ENCODE measurements around the gene PDXP. TPM values are rescaled to one million over a fixed set of nuclear protein-coding genes. Genes with fewer than 3 reads are reported as not detected.

Gene PDXP
- total and polyA plus RNA-seq, 8 donors: 3.6 to 16.3 (median 5.4) TPM

GRCh38 chr22:37709445-37709765 lies 50.9 kb downstream of the PDXP start:
- H3K27me3 ChIP-seq: no peaks in the 10 kb centered on the region
- no peaks in the 10 kb centered on the region for H3K36me3 ChIP-seq
- no peak for FAIRE-seq
- no peak overlapping the region for H3K27ac ChIP-seq
- TF ChIP-seq CTCF (IDR thresholded peaks at IDR 0.05): no peak
- 93 to 95% methylated on average over 14 to 15 of the region's 15 CpGs for WGBS, 2 donors
- no peaks in the 10 kb centered on the region for H3K4me1 ChIP-seq
- DNase-seq: no peak
- intact Hi-C loops (cut with DNase I): no loop called here
- H3K4me3 ChIP-seq: no peak overlapping the region
- H3K9me3 ChIP-seq: no peaks in the 10 kb centered on the region
- ATAC-seq: no peak

DNA sequence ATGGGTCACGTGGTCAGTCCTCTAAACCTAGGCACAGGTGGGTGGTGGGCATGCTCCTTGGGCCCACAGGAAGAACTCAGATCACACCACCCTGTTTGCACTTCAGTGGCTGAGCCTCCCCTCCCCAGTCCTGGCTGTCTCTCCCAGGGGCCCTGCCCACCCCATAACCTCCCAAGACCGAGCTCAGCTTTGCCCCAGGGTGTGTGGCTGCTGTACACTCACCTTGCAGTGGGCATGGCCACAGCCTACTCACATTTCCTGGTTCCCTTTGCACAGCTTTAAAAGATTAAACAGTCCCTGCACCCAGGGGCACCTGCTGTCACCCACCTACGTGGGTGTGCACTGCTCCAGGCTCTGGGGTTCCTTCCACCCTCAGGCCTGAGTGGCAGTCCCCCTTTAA lies 52.2 kb downstream of the PDXP start:
- 86 to 88% methylated on average over 3 of the region's 3 CpGs for WGBS, 2 donors
- no peak for FAIRE-seq
- no peak for TF ChIP-seq CTCF (IDR thresholded peaks at IDR 0.05)

GRCh38 chr22:37711490-37711889 lies 53.0 kb downstream of the PDXP start:
- no peaks in the 10 kb centered on the region for H3K36me3 ChIP-seq
- H3K27me3 ChIP-seq: no peaks in the 10 kb centered on the region
- TF ChIP-seq CTCF (IDR thresholded peaks at IDR 0.05): no peak
- FAIRE-seq (no peak), ATAC-seq (no peak), DNase-seq (no peak)
- intact Hi-C loops (cut with DNase I): no loop called here
- H3K27ac ChIP-seq: no peak overlapping the region
- WGBS, 2 donors: 86 to 93% methylated on average over 10 of the region's 10 CpGs
- no peaks in the 10 kb centered on the region for H3K9me3 ChIP-seq
- H3K4me1 ChIP-seq: no peaks in the 10 kb centered on the region
- no peak overlapping the region for H3K4me3 ChIP-seq

More for the DNA sequence above, 52.2 kb downstream of the PDXP start:
- ATAC-seq: no peak
- no peak overlapping the region for H3K4me3 ChIP-seq
- intact Hi-C loops (cut with DNase I): no loop called here
- no peak for DNase-seq
- no peaks in the 10 kb centered on the region for H3K9me3 ChIP-seq
- no peaks in the 10 kb centered on the region for H3K4me1 ChIP-seq
- H3K36me3 ChIP-seq: no peaks in the 10 kb centered on the region
- H3K27ac ChIP-seq: no peak overlapping the region
- H3K27me3 ChIP-seq: no peaks in the 10 kb centered on the region

DNA sequence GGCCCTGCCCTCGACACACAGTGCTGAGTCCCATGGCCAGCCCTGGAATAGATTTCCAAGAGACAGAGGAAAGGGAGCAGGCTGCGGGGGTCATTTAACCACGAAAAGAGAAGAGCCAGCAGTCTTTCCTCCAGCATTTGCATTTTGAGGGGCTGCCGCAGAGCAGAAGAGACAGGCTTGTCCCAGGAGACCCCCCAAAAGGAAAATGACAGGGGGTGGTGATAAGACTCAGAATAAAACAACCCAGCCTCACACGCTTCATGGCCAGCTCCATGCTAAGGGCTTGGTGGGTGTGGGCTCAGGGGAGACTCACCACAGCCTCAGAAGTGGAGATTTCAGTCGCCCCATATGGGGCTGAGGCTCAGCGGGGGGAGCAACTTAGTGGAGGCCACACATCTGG lies 55.2 kb downstream of the PDXP start:
- Histone ChIP-seq H3K27ac (no peak overlapping the region), H3K4me1 (no peaks in the 10 kb centered on the region), H3K36me3 (no peaks in the 10 kb centered on the region), H3K9me3 (no peaks in the 10 kb centered on the region), H3K27me3 (no peaks in the 10 kb centered on the region), H3K4me3 (no peak overlapping the region)
- 95 to 96% methylated on average over 7 of the region's 7 CpGs for WGBS, 2 donors
- DNase-seq (no peak), ATAC-seq (no peak), FAIRE-seq (no peak)
- TF ChIP-seq CTCF (IDR thresholded peaks at IDR 0.05): no peak
- intact Hi-C loops (cut with DNase I): no loop called here

DNA sequence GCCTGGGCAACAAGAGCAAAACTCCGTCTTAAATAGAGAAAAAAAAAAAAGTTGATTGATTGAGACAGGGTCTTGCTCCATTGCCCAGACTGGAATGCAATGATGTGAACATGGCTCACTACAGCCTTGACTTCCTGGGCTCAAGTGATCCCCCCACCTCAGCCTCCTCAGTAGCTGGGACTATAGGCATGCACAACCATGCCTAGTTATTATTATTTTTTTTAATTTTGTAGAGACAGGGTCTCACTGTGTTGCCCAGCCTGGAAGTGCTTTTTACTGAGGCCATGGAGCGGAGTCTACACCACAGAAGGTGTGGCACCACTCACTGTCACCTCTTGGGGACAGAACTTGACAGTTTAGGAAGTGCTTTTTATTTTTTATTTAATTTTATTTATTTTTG lies 56.1 kb downstream of the PDXP start:
- intact Hi-C loops (cut with DNase I): no loop called here
- H3K36me3 ChIP-seq: no peaks in the 10 kb centered on the region
- ATAC-seq: no peak
- H3K27me3 ChIP-seq: no peaks in the 10 kb centered on the region
- H3K4me3 ChIP-seq: no peak overlapping the region
- no peak for TF ChIP-seq CTCF (IDR thresholded peaks at IDR 0.05)
- H3K4me1 ChIP-seq: no peaks in the 10 kb centered on the region
- no peaks in the 10 kb centered on the region for H3K9me3 ChIP-seq
- H3K27ac ChIP-seq: no peak overlapping the region
- DNase-seq: no peak
- WGBS, 2 donors: 84 to 86% methylated on average over 2 of the region's 2 CpGs
- FAIRE-seq: no peak

Measured in pancreas (tissue), 10 donors.